Brain microvascular endothelial cell (primary cell): ENCODE results near the gene ATRN.

Source experiments
- DNase-seq: peaks from one replicate; pipeline ENCODE4 v3.0.0-alpha.2; 2020
- H3K27ac ChIP-seq: fragments of 250-450 bp; sonication (Bioruptor Pico); 2 replicates; pipeline ENCODE4 v1.5.1; 2020; ENCODE audit warnings: mild to moderate bottlenecking, moderate library complexity
- H3K27me3 ChIP-seq: fragments of 250-450 bp; sonication (Bioruptor Pico); replicated peaks from 2 replicates; pipeline ENCODE4 v1.5.1; 2020; ENCODE audit warnings: mild to moderate bottlenecking
- H3K36me3 ChIP-seq: fragments of 250-450 bp; sonication (Bioruptor Pico); replicated peaks from 2 replicates; pipeline ENCODE4 v1.5.1; 2020; ENCODE audit warnings: mild to moderate bottlenecking
- H3K4me3 ChIP-seq: 2 replicates; pipeline ENCODE4 v1.5.1; 2011; ENCODE audit warnings: low read depth, mild to moderate bottlenecking, control low read depth, low read length, moderate library complexity
- in situ Hi-C: cut with HindIII; loops from 2 replicates; pipeline ENCODE4 v1.10.0; 2017; ENCODE audit warnings: low sequenced_read_pairs, low pct_ligation_motif_present
- TF ChIP-seq, protein P1 (sequence below): IDR thresholded peaks from 2 replicates; pipeline ENCODE4 v1.5.1; 2011; ENCODE audit warnings: low read depth, mild to moderate bottlenecking, moderate library complexity, low read length, control low read depth, inconsistent platforms; ENCODE audit errors: missing control alignments

Gene ATRN

DNA sequence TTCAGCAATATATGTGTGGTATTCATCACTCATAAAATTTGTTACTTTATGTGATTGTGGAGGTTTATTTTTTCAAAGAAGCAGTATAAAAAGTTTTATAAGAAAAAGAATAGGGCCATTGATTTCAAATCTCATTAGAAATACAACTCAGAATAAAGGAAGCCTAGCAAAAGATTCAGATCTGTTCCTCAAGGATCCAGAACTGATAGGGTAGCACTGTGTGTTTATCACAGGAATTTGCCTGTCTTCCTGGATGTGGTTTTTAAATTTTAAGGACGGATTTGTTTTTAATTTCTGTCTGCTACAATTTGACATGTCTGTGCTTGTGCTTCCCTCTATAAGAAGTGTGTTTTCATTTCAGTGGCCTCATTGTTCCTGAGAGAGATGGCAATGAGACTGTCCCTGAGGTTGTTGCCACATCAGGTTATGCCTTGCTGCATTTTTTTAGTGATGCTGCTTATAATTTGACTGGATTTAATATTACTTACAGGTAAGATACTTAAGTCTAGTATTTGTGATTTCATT is 74.6 kb downstream of the ATRN start:
- Histone ChIP-seq H3K4me3 (no peak overlapping the region), H3K36me3 (no peaks in the 10 kb centered on the region), H3K27ac (no peak overlapping the region), H3K27me3 (no peaks in the 10 kb centered on the region)
- DNase-seq: no peak
- in situ Hi-C loops: no loop called here
- TF ChIP-seq, protein P1, sequence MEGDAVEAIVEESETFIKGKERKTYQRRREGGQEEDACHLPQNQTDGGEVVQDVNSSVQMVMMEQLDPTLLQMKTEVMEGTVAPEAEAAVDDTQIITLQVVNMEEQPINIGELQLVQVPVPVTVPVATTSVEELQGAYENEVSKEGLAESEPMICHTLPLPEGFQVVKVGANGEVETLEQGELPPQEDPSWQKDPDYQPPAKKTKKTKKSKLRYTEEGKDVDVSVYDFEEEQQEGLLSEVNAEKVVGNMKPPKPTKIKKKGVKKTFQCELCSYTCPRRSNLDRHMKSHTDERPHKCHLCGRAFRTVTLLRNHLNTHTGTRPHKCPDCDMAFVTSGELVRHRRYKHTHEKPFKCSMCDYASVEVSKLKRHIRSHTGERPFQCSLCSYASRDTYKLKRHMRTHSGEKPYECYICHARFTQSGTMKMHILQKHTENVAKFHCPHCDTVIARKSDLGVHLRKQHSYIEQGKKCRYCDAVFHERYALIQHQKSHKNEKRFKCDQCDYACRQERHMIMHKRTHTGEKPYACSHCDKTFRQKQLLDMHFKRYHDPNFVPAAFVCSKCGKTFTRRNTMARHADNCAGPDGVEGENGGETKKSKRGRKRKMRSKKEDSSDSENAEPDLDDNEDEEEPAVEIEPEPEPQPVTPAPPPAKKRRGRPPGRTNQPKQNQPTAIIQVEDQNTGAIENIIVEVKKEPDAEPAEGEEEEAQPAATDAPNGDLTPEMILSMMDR: no peak

DNA sequence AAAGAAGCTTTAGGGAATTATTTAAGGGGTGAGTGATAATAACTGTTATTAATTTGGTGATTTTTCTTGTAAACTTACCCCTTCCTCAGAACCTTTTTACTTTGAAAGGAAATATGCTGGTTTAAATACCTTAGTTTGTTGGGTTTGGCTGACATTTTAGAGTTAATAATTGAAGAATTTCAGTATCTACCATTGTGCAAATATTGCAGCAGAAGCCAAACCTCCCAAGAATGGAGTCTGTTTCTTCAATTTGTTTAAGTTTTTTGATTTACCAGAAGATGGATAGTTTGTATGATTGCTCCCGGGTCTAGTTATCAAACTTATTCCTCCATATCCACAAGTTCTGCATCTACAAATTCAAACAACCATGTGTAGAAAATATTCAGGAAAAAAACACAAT is 77.1 kb downstream of the ATRN start:
- no peaks in the 10 kb centered on the region for H3K27me3 ChIP-seq
- no peak overlapping the region for H3K27ac ChIP-seq
- in situ Hi-C loops: no loop called here
- TF ChIP-seq, protein P1: no peak
- no peak for DNase-seq
- H3K4me3 ChIP-seq: no peak overlapping the region
- H3K36me3 ChIP-seq: no peaks in the 10 kb centered on the region

DNA sequence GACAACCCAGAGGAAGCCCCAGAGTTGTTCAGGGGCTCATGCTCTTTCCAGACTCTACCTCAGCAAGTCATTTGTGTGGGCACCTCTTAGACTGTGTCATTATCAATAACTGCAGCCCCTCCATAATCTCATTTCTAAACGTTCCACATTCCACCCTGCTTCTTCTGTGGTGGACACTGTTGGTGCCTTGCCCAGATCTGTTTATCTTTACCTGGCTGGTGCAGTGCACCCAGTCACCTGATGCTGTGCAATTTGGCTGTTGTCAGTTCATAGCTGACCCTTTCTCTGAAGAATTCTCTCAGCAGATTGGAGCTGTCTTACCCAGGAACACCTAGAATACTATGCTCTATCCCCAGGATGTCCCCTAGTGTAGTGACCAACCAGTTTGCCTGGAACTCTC is 80.0 kb downstream of the ATRN start:
- in situ Hi-C loops: no loop called here
- no peak for DNase-seq

DNA sequence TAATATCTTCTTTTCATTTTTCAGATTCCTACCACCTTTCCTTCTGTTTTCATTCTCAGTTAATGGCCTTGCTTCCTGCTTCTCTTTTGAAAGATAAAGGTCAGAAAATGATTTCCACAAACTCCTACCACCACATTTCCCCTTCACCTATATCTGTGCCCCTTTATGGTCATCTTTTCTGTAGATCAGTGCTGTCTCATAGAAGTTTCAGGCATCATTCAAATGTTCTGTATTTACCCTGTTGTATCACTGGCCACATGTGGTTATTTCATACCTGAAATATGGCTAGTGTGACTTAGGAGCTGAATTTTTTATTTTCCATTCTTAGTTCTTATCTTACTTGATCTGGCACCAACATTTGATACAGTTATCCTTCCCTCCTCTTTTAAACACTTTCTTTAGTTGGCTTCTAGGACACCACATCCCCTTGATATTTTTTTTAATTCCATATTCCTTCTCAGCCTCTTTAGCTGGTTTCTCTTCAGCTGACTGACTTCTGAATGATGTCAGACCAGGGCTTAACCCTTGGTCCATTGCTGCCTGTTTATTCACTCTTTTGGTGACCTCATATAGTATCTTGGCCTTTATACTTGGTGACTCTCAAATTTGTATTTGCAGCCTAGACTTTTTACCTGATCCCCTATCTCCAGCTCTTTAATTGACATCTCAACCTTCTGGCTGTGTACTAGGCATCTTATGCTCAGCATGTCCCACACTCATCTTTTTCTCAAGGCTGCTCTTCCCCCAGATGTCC is 81.0 kb downstream of the ATRN start:
- DNase-seq: no peak
- H3K27me3 ChIP-seq: no peaks in the 10 kb centered on the region
- in situ Hi-C loops: no loop called here
- TF ChIP-seq, protein P1: no peak
- H3K4me3 ChIP-seq: no peak overlapping the region
- H3K27ac ChIP-seq: no peak overlapping the region
- H3K36me3 ChIP-seq: no peaks in the 10 kb centered on the region

More for the DNA sequence above, 80.0 kb downstream of the ATRN start:
- TF ChIP-seq, protein P1: no peak
- Histone ChIP-seq H3K27me3 (no peaks in the 10 kb centered on the region), H3K4me3 (no peak overlapping the region), H3K27ac (no peak overlapping the region), H3K36me3 (no peaks in the 10 kb centered on the region)

DNA sequence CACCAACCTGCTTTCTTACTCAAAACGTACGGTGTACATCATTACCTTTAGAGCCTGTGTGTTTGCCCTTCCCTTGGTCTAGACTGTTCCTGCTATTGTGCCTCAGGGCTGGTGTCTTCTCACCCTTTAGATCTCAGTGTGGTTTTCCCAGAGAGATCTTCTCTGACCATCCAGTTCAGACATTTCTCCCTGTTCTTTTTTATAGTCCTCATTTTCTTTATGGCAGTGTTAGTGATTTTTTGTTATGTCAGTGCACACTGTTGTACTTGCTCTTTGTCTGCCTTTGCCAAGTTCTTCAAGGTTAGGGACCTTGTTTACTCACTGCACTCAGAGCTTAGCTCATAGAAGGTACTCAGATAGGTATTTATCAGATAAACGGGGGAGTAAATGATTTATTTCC is 82.8 kb downstream of the ATRN start:
- DNase-seq: no peak
- in situ Hi-C loops: no loop called here
- TF ChIP-seq, protein P1: no peak
- no peaks in the 10 kb centered on the region for H3K27me3 ChIP-seq
- no peak overlapping the region for H3K4me3 ChIP-seq
- H3K27ac ChIP-seq: no peak overlapping the region
- no peaks in the 10 kb centered on the region for H3K36me3 ChIP-seq
